Bronchial epithelial cell (primary cell): ENCODE data around the gene LAMA1. TPM values are rescaled to one million over a fixed set of nuclear protein-coding genes. Genes with fewer than 3 reads are reported as not detected.

ENCODE experiments used
- DNase-seq: peaks from one replicate; pipeline ENCODE4 v3.0.0-alpha.2; 2010; ENCODE audit warnings: low read depth
- FAIRE-seq: peaks from 2 replicates; lab custom pipeline; 2011; peaks lifted over from hg19 to GRCh38; lab: Jason Lieb, UNC
- H3K27me3 ChIP-seq: 2 replicates; pipeline ENCODE4 v1.5.1; 2011; ENCODE audit warnings: low read length; ENCODE audit not compliant: control insufficient read depth, insufficient read depth
- H3K36me3 ChIP-seq: 2 replicates; pipeline ENCODE4 v1.5.1; 2011; ENCODE audit warnings: low read length; ENCODE audit not compliant: control insufficient read depth, insufficient read depth
- H3K4me3 ChIP-seq: 2 replicates; pipeline ENCODE4 v1.5.1; 2011; ENCODE audit warnings: mild to moderate bottlenecking, low read depth, low read length, control low read depth
- total RNA-seq: library from RNA; depleted of rRNA; stranded (reverse); fragments of >200 nt; gene quantifications from 2 replicates; pipeline ENCODE4 v1.2.1, GENCODE V29; 2014
- TF ChIP-seq, protein P1 (sequence below): IDR thresholded peaks from 2 replicates; pipeline ENCODE4 v1.5.1; 2011; ENCODE audit warnings: mild to moderate bottlenecking, moderate library complexity, low read length, control low read depth, inconsistent platforms; ENCODE audit not compliant: insufficient read depth, severe bottlenecking

The LAMA1 gene
- total RNA-seq, 1 donor from 2014 or later, result 1.8 TPM

GRCh38 chr18:6951336-6952090, 166.1 kb downstream of the LAMA1 start:
- FAIRE-seq (no peak), DNase-seq (no peak)
- TF ChIP-seq, protein P1, sequence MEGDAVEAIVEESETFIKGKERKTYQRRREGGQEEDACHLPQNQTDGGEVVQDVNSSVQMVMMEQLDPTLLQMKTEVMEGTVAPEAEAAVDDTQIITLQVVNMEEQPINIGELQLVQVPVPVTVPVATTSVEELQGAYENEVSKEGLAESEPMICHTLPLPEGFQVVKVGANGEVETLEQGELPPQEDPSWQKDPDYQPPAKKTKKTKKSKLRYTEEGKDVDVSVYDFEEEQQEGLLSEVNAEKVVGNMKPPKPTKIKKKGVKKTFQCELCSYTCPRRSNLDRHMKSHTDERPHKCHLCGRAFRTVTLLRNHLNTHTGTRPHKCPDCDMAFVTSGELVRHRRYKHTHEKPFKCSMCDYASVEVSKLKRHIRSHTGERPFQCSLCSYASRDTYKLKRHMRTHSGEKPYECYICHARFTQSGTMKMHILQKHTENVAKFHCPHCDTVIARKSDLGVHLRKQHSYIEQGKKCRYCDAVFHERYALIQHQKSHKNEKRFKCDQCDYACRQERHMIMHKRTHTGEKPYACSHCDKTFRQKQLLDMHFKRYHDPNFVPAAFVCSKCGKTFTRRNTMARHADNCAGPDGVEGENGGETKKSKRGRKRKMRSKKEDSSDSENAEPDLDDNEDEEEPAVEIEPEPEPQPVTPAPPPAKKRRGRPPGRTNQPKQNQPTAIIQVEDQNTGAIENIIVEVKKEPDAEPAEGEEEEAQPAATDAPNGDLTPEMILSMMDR, result no peak
- Histone ChIP-seq H3K4me3 (no peak overlapping the region), H3K27me3 (no peaks in the 10 kb centered on the region), H3K36me3 (no peaks in the 10 kb centered on the region)

GRCh38 chr18:6950641-6951040, 167.0 kb downstream of the LAMA1 start:
- FAIRE-seq (no peak), DNase-seq (no peak)
- TF ChIP-seq, protein P1, result no peak
- H3K4me3 ChIP-seq, result no peak overlapping the region
- H3K36me3 ChIP-seq, result no peaks in the 10 kb centered on the region
- H3K27me3 ChIP-seq, result no peaks in the 10 kb centered on the region

DNA sequence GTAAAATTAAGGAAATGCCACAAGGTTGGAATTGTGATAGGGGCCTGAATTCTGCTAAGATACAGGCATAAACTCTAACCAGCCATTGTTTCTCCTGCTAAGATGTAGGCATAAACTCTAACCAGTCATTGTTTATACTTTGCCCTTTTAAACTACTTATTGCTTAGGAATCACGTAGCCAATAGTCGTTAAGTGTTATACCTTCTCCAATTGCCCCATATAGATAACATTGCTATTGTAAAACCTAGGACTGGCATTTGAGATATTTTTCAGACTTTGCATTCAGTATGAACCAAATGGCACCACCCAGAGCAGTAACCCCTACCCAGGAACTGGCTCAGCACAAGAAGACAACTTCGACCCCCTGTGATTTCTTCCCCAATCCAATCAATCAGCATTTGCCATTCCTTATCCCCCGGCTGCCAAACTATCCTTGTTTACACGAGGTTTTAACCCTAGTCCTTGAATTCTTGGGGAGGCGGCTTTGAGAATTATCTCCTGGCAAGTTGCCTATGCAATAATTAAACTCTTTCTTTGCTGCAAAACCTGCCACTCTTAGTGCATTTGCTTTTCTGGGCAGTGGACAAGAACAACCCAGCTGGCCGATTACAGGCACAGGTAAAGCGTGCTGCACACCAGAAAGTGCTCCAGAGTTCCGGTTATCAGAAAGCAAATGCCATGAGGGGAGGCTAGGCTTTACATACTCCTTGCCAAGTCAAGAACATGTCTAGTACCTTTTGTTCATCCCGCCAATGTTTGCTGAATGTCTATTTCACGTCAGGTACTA, 167.6 kb downstream of the LAMA1 start:
- FAIRE-seq, result no peak
- H3K4me3 ChIP-seq, result no peak overlapping the region
- TF ChIP-seq, protein P1, result no peak
- H3K27me3 ChIP-seq, result no peaks in the 10 kb centered on the region
- DNase-seq, result no peak
- H3K36me3 ChIP-seq, result no peaks in the 10 kb centered on the region

GRCh38 chr18:6948281-6949055, 169.1 kb downstream of the LAMA1 start:
- peak; percentile 81 for FAIRE-seq
- DNase-seq, result no peak
- H3K27me3 ChIP-seq, result no peaks in the 10 kb centered on the region

GRCh38 chr18:6947338-6948030, 170.1 kb downstream of the LAMA1 start:
- H3K27me3 ChIP-seq, result no peaks in the 10 kb centered on the region

More at GRCh38 chr18:6948281-6949055, 169.1 kb downstream of the LAMA1 start:
- TF ChIP-seq, protein P1, result no peak
- Histone ChIP-seq H3K36me3 (no peaks in the 10 kb centered on the region), H3K4me3 (no peak overlapping the region)

More at GRCh38 chr18:6947338-6948030, 170.1 kb downstream of the LAMA1 start:
- H3K4me3 ChIP-seq, result no peak overlapping the region
- TF ChIP-seq, protein P1, result no peak
- FAIRE-seq (no peak), DNase-seq (no peak)
- no peaks in the 10 kb centered on the region for H3K36me3 ChIP-seq
